DMS53 (cell line): ENCODE data around the gene SLC7A14.
A peak's percentile ranks its signal among the peaks of the same experiment; 100 is the strongest.

Experiments
- DNase-seq: peaks from one replicate; lab custom pipeline; 2025; lab: John Stamatoyannopoulos, UW

Gene SLC7A14

GRCh38 chr3:170536712-170537111 lies 49.2 kb downstream of the SLC7A14 start:
- peak; percentile 26 for DNase-seq

GRCh38 chr3:170534227-170534626 lies 51.6 kb downstream of the SLC7A14 start:
- no peak for DNase-seq

GRCh38 chr3:170532573-170532972 lies 53.3 kb downstream of the SLC7A14 start:
- DNase-seq: peak; percentile 42

- no peak for DNase-seq
Measured at GRCh38 chr3:170531657-170532335, 54.1 kb downstream of the SLC7A14 start.

GRCh38 chr3:170531054-170531453 lies 54.8 kb downstream of the SLC7A14 start:
- DNase-seq: peak; percentile 8

GRCh38 chr3:170529912-170530311 lies 56.0 kb downstream of the SLC7A14 start:
- no peak for DNase-seq

GRCh38 chr3:170529346-170529745 lies 56.5 kb downstream of the SLC7A14 start:
- no peak for DNase-seq

GRCh38 chr3:170528726-170529125 lies 57.1 kb downstream of the SLC7A14 start:
- no peak for DNase-seq

- peak; percentile 57 for DNase-seq
Measured at GRCh38 chr3:170524073-170524472, 61.8 kb downstream of the SLC7A14 start.

- peak; percentile 6 for DNase-seq
Measured at GRCh38 chr3:170523248-170523647, 62.6 kb downstream of the SLC7A14 start.

- peak; percentile 26 for DNase-seq
Measured at GRCh38 chr3:170522201-170522600, 63.7 kb downstream of the SLC7A14 start.

GRCh38 chr3:170520996-170521395 lies 64.9 kb downstream of the SLC7A14 start:
- DNase-seq: no peak

GRCh38 chr3:170517242-170517945 lies 68.5 kb downstream of the SLC7A14 start:
- no peak for DNase-seq

GRCh38 chr3:170513642-170514041 lies 72.2 kb downstream of the SLC7A14 start:
- DNase-seq: no peak

- DNase-seq: peak; percentile 94
Measured at GRCh38 chr3:170511371-170511770, 74.5 kb downstream of the SLC7A14 start.

- no peak for DNase-seq
Measured at GRCh38 chr3:170508839-170509238, 77.0 kb downstream of the SLC7A14 start.

GRCh38 chr3:170508291-170508690 lies 77.6 kb downstream of the SLC7A14 start:
- DNase-seq: no peak

GRCh38 chr3:170507063-170507462 lies 78.8 kb downstream of the SLC7A14 start:
- no peak for DNase-seq

GRCh38 chr3:170506556-170506955 lies 79.3 kb downstream of the SLC7A14 start:
- DNase-seq: peak; percentile 83

- DNase-seq: no peak
Measured at GRCh38 chr3:170502297-170502696, 83.6 kb downstream of the SLC7A14 start.

- DNase-seq: no peak
Measured at GRCh38 chr3:170500995-170501394, 84.9 kb downstream of the SLC7A14 start.

- DNase-seq: no peak
Measured at GRCh38 chr3:170500462-170500861, 85.4 kb downstream of the SLC7A14 start.

- DNase-seq: peak; percentile 54
Measured at GRCh38 chr3:170499562-170500156, 86.2 kb downstream of the SLC7A14 start.
